GM12865 (cell line): Measurements from ENCODE around the gene INSYN2B.

ENCODE experiments used
- DNase-seq: peaks from one replicate; pipeline ENCODE4 v3.0.0; 2010; ENCODE audit warnings: low read depth
- H3K4me3 ChIP-seq: 2 replicates; pipeline ENCODE4 v1.5.1; 2011; ENCODE audit warnings: mild to moderate bottlenecking, low read depth, low read length, control low read depth
- CTCF ChIP-seq: IDR thresholded peaks from 2 replicates; pipeline ENCODE4 v1.5.1; 2011; ENCODE audit warnings: low read length, control low read depth, low read depth, inconsistent platforms; ENCODE audit not compliant: insufficient read depth; ENCODE audit errors: missing control alignments

INSYN2B gene

GRCh38 chr5:169832845-169833244, 147.4 kb downstream of the INSYN2B start:
- DNase-seq: peak; percentile 25
- no peak overlapping the region for H3K4me3 ChIP-seq
- no peak for TF ChIP-seq CTCF

GRCh38 chr5:169832304-169832703, 148.0 kb downstream of the INSYN2B start:
- no peak for DNase-seq
- TF ChIP-seq CTCF: no peak
- no peak overlapping the region for H3K4me3 ChIP-seq

- H3K4me3 ChIP-seq: no peak overlapping the region
- TF ChIP-seq CTCF: no peak
- no peak for DNase-seq
Measured at GRCh38 chr5:169831331-169831730, 149.0 kb downstream of the INSYN2B start.

- no peak for TF ChIP-seq CTCF
- H3K4me3 ChIP-seq: no peak overlapping the region
- no peak for DNase-seq
Measured at GRCh38 chr5:169828385-169828784, 151.9 kb downstream of the INSYN2B start.

- no peak for DNase-seq
- no peak overlapping the region for H3K4me3 ChIP-seq
- no peak for TF ChIP-seq CTCF
Measured at GRCh38 chr5:169827769-169828168, 152.5 kb downstream of the INSYN2B start.

- DNase-seq: no peak
- TF ChIP-seq CTCF: no peak
- no peak overlapping the region for H3K4me3 ChIP-seq
Measured at GRCh38 chr5:169826618-169827017, 153.7 kb downstream of the INSYN2B start.

GRCh38 chr5:169817031-169817430, 163.3 kb downstream of the INSYN2B start:
- TF ChIP-seq CTCF: no peak
- no peak overlapping the region for H3K4me3 ChIP-seq
- DNase-seq: no peak
